ENCODE measurements around the gene PKM. TPM values are rescaled to one million over a fixed set of nuclear protein-coding genes. Genes with fewer than 3 reads are reported as not detected.

The PKM gene
- 1,823 and 2,030 TPM in 2 replicates for total RNA-seq (2014; rRNA removed; shearing (Covaris generic))

GRCh38 chr15:72231066-72231832 lies at the start of gene PKM:
Gene PKM, minus strand, starts transcription at chr15:72231190. Its CDS starts 12,093 bp downstream, at chr15:72219097.

GRCh38 chr15:72272213-72272996 lies 41.4 kb upstream of the PKM start, which contains the start of gene PARP6:
Gene PARP6, minus strand, starts transcription at chr15:72272554. Its CDS starts 5,077 bp downstream, at chr15:72267477.

GRCh38 chr15:72197460-72198355 lies 33.3 kb downstream of the PKM start, which contains the start of gene GRAMD2A:
Gene GRAMD2A, minus strand, starts transcription at chr15:72197787.

Other genes with a start within 250 kb of the PKM start
- 12.0 and 13.7 TPM in 2 replicates for gene MYO9A, start 113.0 kb downstream of the PKM start, total RNA-seq (2014; rRNA removed; shearing (Covaris generic))
- gene SENP8, start 112.8 kb downstream of the PKM start, total RNA-seq (2014; rRNA removed; shearing (Covaris generic)): 1.3 and 1.5 TPM in 2 replicates
- 0.21 TPM in 1 of 2 replicates, not detected in the other for gene GRAMD2A, start 33.4 kb downstream of the PKM start, total RNA-seq (2014; rRNA removed; shearing (Covaris generic))
- 32.7 and 35.5 TPM in 2 replicates for gene PARP6, start 41.4 kb upstream of the PKM start, total RNA-seq (2014; rRNA removed; shearing (Covaris generic))
- 0.53 TPM in 1 of 2 replicates, not detected in the other for gene CELF6, start 89.0 kb upstream of the PKM start, total RNA-seq (2014; rRNA removed; shearing (Covaris generic))
- 69.2 and 69.4 TPM in 2 replicates for gene HEXA, start 144.8 kb upstream of the PKM start, total RNA-seq (2014; rRNA removed; shearing (Covaris generic))
- not detected in 2 replicates for gene TMEM202, start 167.1 kb upstream of the PKM start, total RNA-seq (2014; rRNA removed; shearing (Covaris generic))
- 61.1 and 73.1 TPM in 2 replicates for gene ARIH1, start 243.1 kb upstream of the PKM start, total RNA-seq (2014; rRNA removed; shearing (Covaris generic))

Measured in A375 (cell line).